GDM1 (cell line): ENCODE data around the gene PLK4.
"Not testable (repeated sequence)": the region's sequence is repeated elsewhere in the genome, so short reads cannot be mapped to it uniquely, and the experiment has no call there.

ENCODE experiments used
- DNase-seq: peaks from one replicate; lab custom pipeline; 2025; lab: John Stamatoyannopoulos, UW

Gene PLK4

GRCh38 chr4:127916512-127916911, 35.8 kb downstream of the PLK4 start:
- no peak for DNase-seq

DNA sequence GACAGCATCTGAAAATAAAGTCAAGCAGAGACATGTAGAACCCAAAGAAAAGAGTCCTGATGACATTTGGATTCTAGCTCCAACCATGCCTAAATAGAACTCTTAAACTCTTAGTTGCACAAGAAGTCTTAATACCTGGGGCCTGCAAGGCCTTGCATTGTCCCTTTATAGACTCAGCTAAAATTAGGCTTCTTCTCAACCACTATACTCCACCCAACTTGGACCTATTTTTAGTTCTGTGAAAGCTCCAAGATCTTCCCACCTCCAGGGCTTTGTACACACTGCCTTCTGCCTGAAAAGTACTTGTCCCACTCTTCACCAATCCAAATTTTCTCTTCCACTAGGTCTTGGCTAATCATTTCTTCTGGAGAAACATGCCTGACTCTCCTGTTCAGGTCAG, 36.5 kb downstream of the PLK4 start:
- DNase-seq = no peak

GRCh38 chr4:127920521-127920920, 39.8 kb downstream of the PLK4 start:
- DNase-seq = no peak

GRCh38 chr4:127922226-127922625, 41.5 kb downstream of the PLK4 start:
- no peak for DNase-seq

DNA sequence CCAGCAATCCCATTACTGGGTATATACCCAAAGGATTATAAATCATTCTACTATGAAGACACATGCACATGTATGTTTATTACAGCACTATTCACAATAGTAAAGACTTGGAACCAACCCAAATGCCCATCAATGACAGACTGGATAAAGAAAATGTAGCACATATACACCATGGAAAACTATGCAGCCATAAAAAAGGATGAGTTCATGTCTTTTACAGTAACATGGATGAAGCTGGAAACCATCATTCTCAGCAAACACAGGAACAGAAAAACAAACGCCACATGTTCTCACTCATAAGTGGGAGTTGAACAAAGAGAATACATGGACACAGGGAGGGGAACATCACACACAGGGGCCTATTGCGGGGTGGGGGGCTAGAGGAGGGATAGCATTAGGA, 45.0 kb downstream of the PLK4 start:
- not testable (repeated sequence) for DNase-seq

GRCh38 chr4:127930175-127930574, 49.5 kb downstream of the PLK4 start:
- no peak for DNase-seq

GRCh38 chr4:127931836-127932235, 51.1 kb downstream of the PLK4 start:
- DNase-seq = not testable (repeated sequence)

DNA sequence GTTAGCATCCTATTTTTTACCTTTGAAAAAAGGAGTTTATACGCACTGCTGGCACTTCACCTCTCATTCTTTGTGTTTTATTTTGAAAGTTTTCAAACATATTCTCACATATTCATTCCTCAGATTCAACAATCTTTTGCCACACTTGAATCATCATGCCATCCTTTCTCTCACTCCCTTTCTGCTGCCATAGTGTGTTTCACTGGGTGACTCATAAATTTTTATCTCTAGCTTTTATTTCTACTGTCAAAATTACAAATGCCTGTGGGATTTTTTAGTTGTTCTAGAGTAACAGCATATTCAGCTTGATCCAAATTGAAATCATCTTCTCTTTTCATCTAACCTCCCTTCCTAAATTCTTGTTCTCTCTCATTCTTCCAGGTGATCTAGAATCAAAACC, 56.3 kb downstream of the PLK4 start:
- no peak for DNase-seq
